Measurements from ENCODE around the gene REEP2. TPM values are rescaled to one million over a fixed set of nuclear protein-coding genes. Genes with fewer than 3 reads are reported as not detected.
A peak's percentile ranks its signal among the peaks of the same experiment; 100 is the strongest.

The REEP2 gene
- total RNA-seq, 4 donors from 2014 or later: 1.2 to 7.4 (median 3.4) TPM

- Histone ChIP-seq H3K9me3 (no peaks in the 10 kb centered on the region), H3K36me3 (no peaks in the 10 kb centered on the region), H3K27ac (peak overlapping the region in 2 of 4 donors; percentile 8 to 17), H3K4me1 (peaks cover 14 to 22% of the 10 kb centered on the region in 2 donors), H3K27me3 (peaks cover 0 to 6% (median 0%) of the 10 kb centered on the region in 3 donors), H3K4me3 (peak overlapping the region in 1 of 4 donors; percentile 78)
- TF ChIP-seq POLR2A (IDR thresholded peaks at IDR 0.05) (no peak), CTCF (IDR thresholded peaks at IDR 0.05 in 4 of 5, conservative IDR thresholded peaks at IDR 0.05 in 1 of 5) (no peak)
- no peak for DNase-seq
- in situ Hi-C loops (cut with MboI; ENCODE audit: low sequenced_read_pairs in 4 of 4): loop anchor here in 1 of 4 donors (5.0 kb wide), 1 partner anchor 35 kb away; no protein-coding TSS in a partner anchor
- intact Hi-C loops (cut with DNase I; ENCODE audit: low total_unique reads): loop anchor here (10.0 kb wide), 1 partner anchor 797 kb away; no protein-coding TSS in a partner anchor
- no peak for ATAC-seq
Measured at GRCh38 chr5:138467711-138468132, 28.9 kb downstream of the REEP2 start.

GRCh38 chr5:138468133-138468965, 29.5 kb downstream of the REEP2 start:
- no peak for DNase-seq
- H3K36me3 ChIP-seq: no peaks in the 10 kb centered on the region
- peaks cover 11 to 20% of the 10 kb centered on the region in 2 donors for H3K4me1 ChIP-seq
- peak overlapping the region in 2 of 4 donors; percentile 8 to 17 for H3K27ac ChIP-seq
- in situ Hi-C loops (cut with MboI; ENCODE audit: low sequenced_read_pairs in 4 of 4): loop anchor here in 1 of 4 donors (5.0 kb wide), 1 partner anchor 34 kb away; no protein-coding TSS in a partner anchor
- ATAC-seq: no peak
- no peaks in the 10 kb centered on the region for H3K9me3 ChIP-seq
- H3K27me3 ChIP-seq: peaks cover 0 to 6% (median 0%) of the 10 kb centered on the region in 3 donors
- intact Hi-C loops (cut with DNase I; ENCODE audit: low total_unique reads): loop anchor here (10.0 kb wide), 1 partner anchor 796 kb away; no protein-coding TSS in a partner anchor
- TF ChIP-seq CTCF (IDR thresholded peaks at IDR 0.05 in 4 of 5, conservative IDR thresholded peaks at IDR 0.05 in 1 of 5) (no peak), POLR2A (IDR thresholded peaks at IDR 0.05) (no peak)
- H3K4me3 ChIP-seq: peak overlapping the region in 1 of 4 donors; percentile 78

GRCh38 chr5:138468966-138469539, 30.2 kb downstream of the REEP2 start:
- intact Hi-C loops (cut with DNase I; ENCODE audit: low total_unique reads): loop anchor here (10.0 kb wide), 1 partner anchor 796 kb away; no protein-coding TSS in a partner anchor
- Histone ChIP-seq H3K4me1 (peaks cover 7 to 15% of the 10 kb centered on the region in 2 donors), H3K27ac (peak overlapping the region in 1 of 4 donors; percentile 42), H3K9me3 (no peaks in the 10 kb centered on the region), H3K27me3 (peaks cover 0 to 6% (median 0%) of the 10 kb centered on the region in 3 donors), H3K36me3 (no peaks in the 10 kb centered on the region), H3K4me3 (no peak overlapping the region)
- in situ Hi-C loops (cut with MboI; ENCODE audit: low sequenced_read_pairs in 4 of 4): loop anchor here in 1 of 4 donors (5.0 kb wide), 1 partner anchor 33 kb away; no protein-coding TSS in a partner anchor
- TF ChIP-seq CTCF (IDR thresholded peaks at IDR 0.05 in 4 of 5, conservative IDR thresholded peaks at IDR 0.05 in 1 of 5): no peak
- TF ChIP-seq POLR2A (IDR thresholded peaks at IDR 0.05): no peak
- no peak for ATAC-seq
- no peak for DNase-seq

- Histone ChIP-seq H3K27ac (peak overlapping the region in 1 of 4 donors; percentile 42), H3K9me3 (no peaks in the 10 kb centered on the region), H3K36me3 (no peaks in the 10 kb centered on the region), H3K27me3 (peaks cover 0 to 6% (median 0%) of the 10 kb centered on the region in 3 donors), H3K4me3 (no peak overlapping the region), H3K4me1 (peaks cover 7 to 15% of the 10 kb centered on the region in 2 donors)
- DNase-seq (no peak), ATAC-seq (no peak)
- TF ChIP-seq CTCF (IDR thresholded peaks at IDR 0.05 in 4 of 5, conservative IDR thresholded peaks at IDR 0.05 in 1 of 5) (no peak), POLR2A (IDR thresholded peaks at IDR 0.05) (no peak)
- in situ Hi-C loops (cut with MboI; ENCODE audit: low sequenced_read_pairs in 4 of 4): loop anchor here in 1 of 4 donors (5.0 kb wide), 1 partner anchor 33 kb away; no protein-coding TSS in a partner anchor
- intact Hi-C loops (cut with DNase I; ENCODE audit: low total_unique reads): loop anchor here (10.0 kb wide), 1 partner anchor 795 kb away; no protein-coding TSS in a partner anchor
Measured at GRCh38 chr5:138469540-138470321, 30.9 kb downstream of the REEP2 start.
